BJ (cell line): ENCODE results near the gene SAYSD1. TPM values are rescaled to one million over a fixed set of nuclear protein-coding genes. Genes with fewer than 3 reads are reported as not detected.

Experiments
- CTCF ChIA-PET: fragments of 350-600 bp; formaldehyde crosslinking; extraction: SDS; loops from one replicate; lab custom pipeline; 2021; ENCODE audit warnings: antibody characterized with exemption, inconsistent platforms; lab: Yijun Ruan, JAX
- POLR2A ChIA-PET: fragments of 300-600 bp; sonication (Branson Sonifier 250); formaldehyde crosslinking; extraction: SDS; loops from one replicate; lab custom pipeline; 2021; ENCODE audit warnings: antibody characterized with exemption; lab: Charles Lee
- DNase-seq: peaks from one replicate; pipeline ENCODE4 v3.0.0-alpha.2; 2011; ENCODE audit warnings: low read depth
- H3K27me3 ChIP-seq: 2 replicates; pipeline ENCODE4 v1.6.0; 2011; ENCODE audit warnings: low read length; ENCODE audit not compliant: control insufficient read depth, insufficient read depth
- H3K36me3 ChIP-seq: 2 replicates; pipeline ENCODE4 v1.5.1; 2011; ENCODE audit warnings: low read length; ENCODE audit not compliant: control insufficient read depth, insufficient read depth
- H3K4me3 ChIP-seq: 2 replicates; pipeline ENCODE4 v1.5.1; 2011; ENCODE audit warnings: low read depth, mild to moderate bottlenecking, control low read depth, low read length
- CTCF ChIP-seq: IDR thresholded peaks from 2 replicates; pipeline ENCODE4 v1.5.1; 2011; ENCODE audit warnings: low read depth, mild to moderate bottlenecking, control low read depth, inconsistent platforms, low read length, moderate library complexity; ENCODE audit not compliant: insufficient read depth
- polyA minus RNA-seq: library from RNA; depleted of rRNA, polyadenylated mRNA; stranded (reverse); fragments of >200 nt; gene quantifications from 2 replicates; pipeline ENCODE4 v1.2.3, GENCODE V29; 2011; rRNA and poly(A)+ RNA removed
- polyA plus RNA-seq: library from polyadenylated mRNA; depleted of rRNA; stranded (reverse); fragments of >200 nt; gene quantifications from 2 replicates; pipeline ENCODE4 v1.2.3, GENCODE V29; 2011; rRNA removed

SAYSD1 gene
- polyA plus RNA-seq = 9.7 and 11.9 TPM in 2 replicates
- 5.0 and 5.8 TPM in 2 replicates for polyA minus RNA-seq

- Histone ChIP-seq H3K27me3 (no peaks in the 10 kb centered on the region), H3K36me3 (no peaks in the 10 kb centered on the region), H3K4me3 (peak within 1 kb of the TSS; percentile 64)
- DNase-seq = peak; percentile 47
- TF ChIP-seq CTCF = no peak
- ChIA-PET POLR2A (no interaction called here), CTCF (interaction anchor here (0.6 to 1.2 kb wide), 3 partner anchors 13 to 113 kb away, joined by 3 read pairs; no protein-coding TSS in a partner anchor)
Observed at GRCh38 chr6:39114704-39115599, at the start of gene SAYSD1. TSS of gene SAYSD1 (minus strand) at chr6:39115186. CDS start at chr6:39115089, 97 bp downstream.

DNA sequence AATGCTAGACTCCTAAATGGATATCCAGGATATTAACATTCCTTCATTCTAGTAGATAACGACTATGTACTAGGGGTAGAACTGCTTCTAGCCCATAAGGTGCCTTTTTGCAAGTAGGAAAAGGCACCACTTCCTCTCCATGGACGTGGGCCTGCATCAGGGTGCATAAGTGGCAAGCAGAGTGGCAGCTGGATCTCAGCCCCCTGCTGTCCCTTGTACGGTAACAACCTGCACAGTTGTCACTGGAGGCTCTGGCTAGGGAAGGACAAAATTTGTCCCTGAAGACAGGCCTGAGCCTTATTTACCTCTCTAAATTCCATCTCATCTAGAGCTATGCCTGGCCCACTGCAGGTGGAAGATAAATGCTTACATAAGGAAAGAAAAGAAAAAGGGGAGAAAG lies 42.5 kb upstream of the SAYSD1 start:
- no peaks in the 10 kb centered on the region for H3K36me3 ChIP-seq
- POLR2A ChIA-PET = no interaction called here
- DNase-seq = no peak
- no peak for TF ChIP-seq CTCF
- CTCF ChIA-PET = interaction anchor here (2.7 kb wide), 1 partner anchor 9 kb away, joined by 16 read pairs; no protein-coding TSS in a partner anchor
- H3K4me3 ChIP-seq = no peak overlapping the region
- H3K27me3 ChIP-seq = no peaks in the 10 kb centered on the region

GRCh38 chr6:39156801-39157200 lies 41.8 kb upstream of the SAYSD1 start:
- ChIA-PET POLR2A (no interaction called here), CTCF (interaction anchor here (1.4 to 2.7 kb wide), 2 partner anchors 10 to 153 kb away, joined by 5 to 16 read pairs; no protein-coding TSS in a partner anchor)
- DNase-seq = no peak
- no peaks in the 10 kb centered on the region for H3K27me3 ChIP-seq
- TF ChIP-seq CTCF = no peak
- H3K4me3 ChIP-seq = no peak overlapping the region
- H3K36me3 ChIP-seq = no peaks in the 10 kb centered on the region

- no peak for TF ChIP-seq CTCF
- no peaks in the 10 kb centered on the region for H3K36me3 ChIP-seq
- H3K27me3 ChIP-seq = no peaks in the 10 kb centered on the region
- H3K4me3 ChIP-seq = no peak overlapping the region
- DNase-seq = no peak
- POLR2A ChIA-PET = no interaction called here
- CTCF ChIA-PET = no interaction called here
Observed at GRCh38 chr6:39154705-39155104, 39.7 kb upstream of the SAYSD1 start.

DNA sequence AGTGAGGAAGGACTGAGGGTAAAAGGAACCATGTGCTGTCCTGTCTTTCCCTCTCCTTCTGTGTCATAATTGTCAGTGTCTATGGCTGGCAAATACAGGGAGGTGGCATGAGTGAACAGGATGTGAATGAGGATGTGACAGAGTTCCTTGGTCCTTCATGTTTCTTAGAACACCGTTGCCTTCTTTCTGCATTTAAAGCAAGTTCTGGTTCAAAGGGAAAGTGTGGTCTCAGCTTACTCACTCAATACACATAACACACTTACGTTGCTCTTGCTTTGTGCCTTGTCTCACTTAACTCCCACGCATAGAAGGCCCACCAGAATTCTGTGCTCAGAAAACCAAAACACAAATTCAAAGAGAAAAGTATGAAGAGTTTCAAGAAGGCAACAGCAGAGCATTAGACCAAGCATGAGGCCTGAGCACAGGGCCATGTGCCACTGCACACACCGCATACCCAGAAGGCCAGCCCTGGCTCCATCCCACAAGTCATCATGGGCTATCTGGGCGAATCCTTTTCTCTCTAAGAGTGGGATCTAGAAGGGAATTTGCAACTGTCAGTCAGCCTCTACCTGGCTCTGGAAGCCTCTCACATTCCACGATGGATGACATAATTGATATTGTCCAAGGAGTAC lies 38.9 kb upstream of the SAYSD1 start:
- no peak for TF ChIP-seq CTCF
- Histone ChIP-seq H3K27me3 (no peaks in the 10 kb centered on the region; the same call in 1 of the 2 replicates), H3K36me3 (no peaks in the 10 kb centered on the region), H3K4me3 (no peak overlapping the region)
- POLR2A ChIA-PET = no interaction called here
- CTCF ChIA-PET = no interaction called here
- no peak for DNase-seq
